ENCODE measurements around the gene TLNRD1.

The TLNRD1 gene

DNA sequence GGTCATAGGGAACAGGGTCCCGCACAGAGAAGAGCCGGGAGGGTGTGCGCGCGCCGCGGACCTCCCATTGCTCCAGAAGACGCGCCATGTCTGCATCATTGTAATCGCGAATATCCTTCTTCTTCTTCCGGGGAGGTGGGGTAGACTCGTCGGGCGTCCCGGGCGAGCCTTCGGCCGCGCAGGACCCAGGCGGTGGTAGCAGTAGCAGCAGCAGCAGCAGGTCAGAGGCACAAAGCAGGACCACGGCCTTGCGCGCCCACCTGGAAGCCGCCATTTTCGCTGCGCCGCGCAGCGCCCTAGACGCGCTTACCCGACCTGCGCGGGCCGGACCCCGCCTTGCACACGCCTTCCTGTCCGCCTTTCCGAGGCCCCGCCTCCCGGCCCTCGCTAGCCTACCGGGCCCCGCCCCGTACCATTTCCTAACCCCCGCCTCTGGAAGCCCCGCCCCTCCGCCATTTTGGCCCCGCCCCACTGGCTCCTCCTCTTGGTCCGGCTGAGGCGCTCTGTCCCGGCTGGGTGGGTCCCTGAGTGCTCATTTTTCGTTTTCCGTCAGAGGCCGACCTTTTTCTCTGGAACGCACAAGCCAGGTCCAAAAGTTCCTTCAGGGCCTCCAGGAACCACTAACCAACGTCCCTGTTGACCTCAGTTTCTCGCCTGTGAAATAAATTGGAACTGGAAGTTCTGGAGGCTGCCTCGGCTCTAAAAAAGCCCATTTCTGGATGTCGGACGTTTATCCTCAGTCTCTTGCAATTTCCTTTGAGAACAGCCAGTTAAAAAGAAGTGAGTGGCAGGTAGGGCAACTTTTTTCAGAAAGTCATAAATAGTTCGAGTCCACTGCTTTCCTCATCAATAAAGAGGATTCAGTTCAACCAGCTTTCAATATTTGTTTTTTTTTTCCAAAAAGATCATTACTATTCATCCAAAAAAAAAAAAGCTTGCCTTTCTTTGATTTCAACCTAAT lies 10.9 kb upstream of the TLNRD1 start, which contains the start of gene MESD:
MESD (minus strand) TSS at position 302 of the 961 bp plus-strand sequence; CDS start at position 274, 28 bp downstream.
- H3K4me1 ChIP-seq = no peaks in the 10 kb centered on the region
- H3K4me3 ChIP-seq (ENCODE audit: low read depth, low read length) = peak within 1 kb of the TSS; percentile 73
- no peaks in the 10 kb centered on the region for H3K36me3 ChIP-seq (ENCODE audit: control insufficient read depth, insufficient read depth, low read length)
- H3K9ac ChIP-seq = peak within 1 kb of the TSS; percentile 14
- peak within 1 kb of the TSS; percentile 87 for H3K27ac ChIP-seq
- peak within 1 kb of the TSS; percentile 82 for H2AFZ ChIP-seq
- TF ChIP-seq CTCF (IDR thresholded peaks at IDR 0.05) = no peak
- H3K9me3 ChIP-seq (ENCODE audit: control insufficient read depth, low read length) = no peaks in the 10 kb centered on the region
- peak within 1 kb of the TSS; percentile 82 for H3K4me2 ChIP-seq (ENCODE audit: low read length)
- no peaks in the 10 kb centered on the region for H3K27me3 ChIP-seq (ENCODE audit: control insufficient read depth, insufficient read depth, low read length)
- peaks cover 11% of the 10 kb centered on the region for H3K79me2 ChIP-seq

DNA sequence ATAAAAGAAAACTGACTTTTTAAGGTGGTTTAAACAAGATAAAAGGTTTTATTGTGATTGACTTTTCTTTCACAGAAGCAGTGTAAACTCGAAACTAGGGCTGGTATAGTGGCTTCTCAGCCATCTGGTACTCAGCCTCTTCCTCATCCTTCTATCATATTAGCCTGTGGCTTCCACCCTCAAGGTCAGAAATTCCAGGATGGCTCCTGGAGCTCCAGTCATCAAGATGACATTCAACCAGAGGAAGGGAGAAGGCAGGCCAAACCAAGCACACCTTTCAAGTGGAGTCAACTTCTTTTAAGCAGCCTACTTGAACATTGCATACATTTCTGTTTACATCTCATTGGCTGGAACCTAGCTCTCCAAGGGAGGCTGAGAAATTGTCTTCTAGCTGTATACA lies 9.8 kb upstream of the TLNRD1 start:
- H3K9ac ChIP-seq = no peak overlapping the region
- H3K79me2 ChIP-seq = peaks cover 11% of the 10 kb centered on the region
- H3K27ac ChIP-seq = peak overlapping the region; percentile 11
- no peak overlapping the region for H3K4me3 ChIP-seq (ENCODE audit: low read depth, low read length)
- H3K27me3 ChIP-seq (ENCODE audit: control insufficient read depth, insufficient read depth, low read length) = no peaks in the 10 kb centered on the region
- H3K9me3 ChIP-seq (ENCODE audit: control insufficient read depth, low read length) = no peaks in the 10 kb centered on the region
- H3K4me2 ChIP-seq (ENCODE audit: low read length) = no peak overlapping the region
- no peaks in the 10 kb centered on the region for H3K4me1 ChIP-seq
- no peaks in the 10 kb centered on the region for H3K36me3 ChIP-seq (ENCODE audit: control insufficient read depth, insufficient read depth, low read length)
- no peak for TF ChIP-seq CTCF (IDR thresholded peaks at IDR 0.05)
- H2AFZ ChIP-seq = no peak overlapping the region

DNA sequence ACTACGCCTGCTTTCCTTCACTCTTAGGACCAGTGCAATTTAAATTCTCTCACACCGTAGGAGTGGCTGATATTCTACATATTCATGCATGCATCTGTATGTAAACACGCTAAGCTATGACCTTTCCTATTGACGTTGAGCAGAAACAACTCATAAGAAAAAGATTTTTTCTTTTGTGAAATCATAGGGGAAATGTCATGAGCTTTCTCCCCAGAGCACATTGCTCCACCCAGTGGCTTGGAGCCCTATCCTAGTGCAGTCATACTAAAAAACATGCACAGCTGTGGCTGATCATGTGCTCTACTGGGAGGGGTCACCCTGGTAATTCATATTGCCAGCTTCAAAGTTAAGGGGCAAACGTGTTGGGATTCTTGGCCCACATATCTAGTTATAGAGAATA lies 9.3 kb upstream of the TLNRD1 start:
- no peak overlapping the region for H3K4me3 ChIP-seq (ENCODE audit: low read depth, low read length)
- H3K4me1 ChIP-seq = no peaks in the 10 kb centered on the region
- no peak overlapping the region for H3K9ac ChIP-seq
- H2AFZ ChIP-seq = no peak overlapping the region
- no peak overlapping the region for H3K4me2 ChIP-seq (ENCODE audit: low read length)
- H3K27ac ChIP-seq = peak overlapping the region; percentile 11
- no peaks in the 10 kb centered on the region for H3K27me3 ChIP-seq (ENCODE audit: control insufficient read depth, insufficient read depth, low read length)
- no peak for TF ChIP-seq CTCF (IDR thresholded peaks at IDR 0.05)
- H3K9me3 ChIP-seq (ENCODE audit: control insufficient read depth, low read length) = no peaks in the 10 kb centered on the region
- H3K36me3 ChIP-seq (ENCODE audit: control insufficient read depth, insufficient read depth, low read length) = no peaks in the 10 kb centered on the region
- H3K79me2 ChIP-seq = peaks cover 11% of the 10 kb centered on the region

GRCh38 chr15:80992006-80992405 lies 8.7 kb upstream of the TLNRD1 start:
- Histone ChIP-seq H3K9me3 (ENCODE audit: control insufficient read depth, low read length) (no peaks in the 10 kb centered on the region), H3K27me3 (ENCODE audit: control insufficient read depth, insufficient read depth, low read length) (no peaks in the 10 kb centered on the region), H3K79me2 (peaks cover 11% of the 10 kb centered on the region), H3K4me3 (ENCODE audit: low read depth, low read length) (no peak overlapping the region), H3K4me2 (ENCODE audit: low read length) (no peak overlapping the region), H3K36me3 (ENCODE audit: control insufficient read depth, insufficient read depth, low read length) (no peaks in the 10 kb centered on the region), H3K27ac (no peak overlapping the region), H3K4me1 (no peaks in the 10 kb centered on the region), H3K9ac (no peak overlapping the region), H2AFZ (no peak overlapping the region)
- TF ChIP-seq CTCF (IDR thresholded peaks at IDR 0.05) = no peak

All from parathyroid adenoma (tissue), 2 donors.